GM19240 (cell line): ENCODE results near the gene CYGB.
"Not testable (repeated sequence)": the region's sequence is repeated elsewhere in the genome, so short reads cannot be mapped to it uniquely, and the experiment has no call there.

Source experiments
- DNase-seq: peaks from one replicate; pipeline ENCODE4 v3.0.0; 2011; ENCODE audit warnings: low spot score; ENCODE audit not compliant: insufficient read length

CYGB gene

DNA sequence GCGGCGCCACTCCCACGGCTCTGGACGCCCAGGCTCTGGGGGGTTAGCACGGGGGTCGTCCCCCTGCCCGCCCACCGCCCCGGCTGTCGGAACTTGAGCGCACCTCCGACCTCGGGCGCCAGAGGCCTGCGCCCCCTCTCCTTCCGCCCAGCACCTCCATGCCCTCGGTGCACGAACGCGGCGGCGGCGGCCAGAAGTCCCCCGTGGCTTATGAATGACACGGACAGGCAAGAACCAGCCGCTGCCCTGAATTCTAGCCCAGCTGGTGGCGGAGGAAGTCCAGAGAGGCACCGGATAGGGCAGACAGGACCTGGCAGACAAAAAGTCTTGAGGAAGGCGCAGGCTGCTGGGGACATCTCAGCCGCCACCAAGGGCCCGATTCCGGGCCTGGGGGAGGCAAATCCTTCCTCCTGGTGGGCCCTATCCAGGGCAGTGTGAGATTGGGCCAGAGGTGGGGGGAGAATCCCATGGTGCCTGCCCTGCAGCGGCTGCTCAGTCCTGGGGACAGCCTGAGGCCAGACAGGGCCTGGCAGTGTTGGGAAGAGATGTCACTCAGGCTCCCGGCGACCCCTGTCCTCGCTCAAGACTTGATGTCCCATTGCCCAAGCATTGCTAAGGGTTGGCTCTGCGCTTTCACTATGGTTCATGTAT lies 897 bp upstream of the CYGB start:
- no peak for DNase-seq

DNA sequence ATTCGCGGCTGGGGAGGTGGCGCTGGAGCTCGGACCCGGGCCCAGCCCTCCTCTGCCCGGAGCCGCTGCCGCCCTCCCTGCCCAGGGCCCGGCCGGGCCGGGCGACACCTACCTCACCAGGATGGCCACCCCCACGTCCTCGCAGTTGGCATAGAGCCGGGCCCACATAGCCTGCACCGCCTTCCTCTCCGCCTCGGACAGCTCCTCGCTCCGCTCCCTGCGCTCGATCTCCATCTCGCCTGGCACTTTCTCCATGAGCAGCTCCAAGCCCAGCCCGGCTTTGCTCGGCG lies 276 bp downstream of the CYGB start:
- DNase-seq, result no peak

GRCh38 chr17:76536511-76537287 lies 810 bp downstream of the CYGB start:
- DNase-seq, result no peak

DNA sequence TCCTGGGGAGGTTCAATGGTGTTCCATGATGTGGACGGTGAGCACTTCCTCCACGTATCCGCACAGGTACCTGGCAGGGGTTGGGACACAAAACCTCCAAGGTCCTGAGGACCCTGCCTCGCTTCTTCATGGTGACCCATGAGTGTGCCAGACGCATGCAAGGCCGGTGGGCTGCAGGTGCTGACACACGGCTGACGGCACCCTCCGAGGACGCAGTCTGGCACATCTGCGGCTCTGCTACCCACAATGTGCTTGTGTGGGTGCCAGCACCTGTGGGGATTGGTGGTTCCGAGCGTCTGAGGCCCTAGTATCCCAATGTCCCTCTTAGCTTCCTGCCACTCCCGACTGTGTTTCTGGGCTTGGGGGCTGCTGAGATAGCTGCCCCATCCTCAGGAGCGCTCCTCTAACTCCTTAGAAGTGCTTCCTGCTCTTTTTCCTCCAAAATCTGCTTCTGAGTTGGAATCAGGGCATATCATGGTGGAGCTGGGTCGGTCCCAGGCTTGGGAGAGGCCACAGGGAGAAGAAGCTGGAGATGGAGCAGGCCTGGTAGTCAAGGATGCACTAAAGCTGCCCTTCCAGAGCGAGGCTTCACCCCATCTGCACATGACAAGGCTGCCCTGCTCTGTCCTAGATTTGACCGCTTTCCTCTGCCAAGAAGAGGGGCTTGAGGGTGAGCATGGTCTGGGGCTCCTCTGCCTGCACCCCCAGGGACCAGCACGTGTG lies 1.6 kb downstream of the CYGB start:
- no peak for DNase-seq

GRCh38 chr17:76534831-76535732 lies 2.4 kb downstream of the CYGB start:
- DNase-seq, result no peak

DNA sequence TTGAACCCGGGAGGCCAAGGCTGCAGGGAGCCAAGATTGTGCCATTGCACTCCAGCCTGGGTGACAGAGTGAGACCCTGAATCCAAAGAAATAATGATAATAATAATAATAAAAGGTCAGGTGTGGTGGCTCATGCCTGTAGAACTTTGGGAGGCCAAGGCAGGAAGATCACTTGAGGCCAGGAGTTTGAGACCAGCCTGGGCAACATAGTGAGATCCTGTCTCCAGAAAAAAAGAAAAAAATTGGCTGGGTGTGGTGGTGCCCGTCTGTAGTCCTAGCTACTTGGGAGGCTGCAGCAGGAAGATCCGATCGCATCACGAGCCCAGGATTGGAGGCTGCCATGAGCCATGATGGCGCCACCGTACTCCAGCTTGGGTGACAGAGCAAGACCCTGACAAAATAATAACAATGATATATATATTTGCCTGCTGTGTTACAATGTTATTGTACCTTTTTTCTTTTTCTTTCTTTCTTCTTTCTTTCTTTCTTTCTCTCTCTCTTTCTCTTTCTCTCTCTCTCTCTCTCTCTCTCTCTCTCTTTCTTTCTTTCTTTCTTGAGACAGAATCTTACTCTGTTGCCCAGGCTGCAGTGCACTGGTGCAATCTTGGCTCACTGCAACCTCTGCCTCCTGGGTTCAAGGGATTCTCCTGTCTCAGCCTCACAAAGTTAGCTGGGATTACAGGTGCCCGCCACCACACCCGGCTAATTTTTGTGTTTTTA lies 3.7 kb downstream of the CYGB start:
- not testable (repeated sequence) for DNase-seq

DNA sequence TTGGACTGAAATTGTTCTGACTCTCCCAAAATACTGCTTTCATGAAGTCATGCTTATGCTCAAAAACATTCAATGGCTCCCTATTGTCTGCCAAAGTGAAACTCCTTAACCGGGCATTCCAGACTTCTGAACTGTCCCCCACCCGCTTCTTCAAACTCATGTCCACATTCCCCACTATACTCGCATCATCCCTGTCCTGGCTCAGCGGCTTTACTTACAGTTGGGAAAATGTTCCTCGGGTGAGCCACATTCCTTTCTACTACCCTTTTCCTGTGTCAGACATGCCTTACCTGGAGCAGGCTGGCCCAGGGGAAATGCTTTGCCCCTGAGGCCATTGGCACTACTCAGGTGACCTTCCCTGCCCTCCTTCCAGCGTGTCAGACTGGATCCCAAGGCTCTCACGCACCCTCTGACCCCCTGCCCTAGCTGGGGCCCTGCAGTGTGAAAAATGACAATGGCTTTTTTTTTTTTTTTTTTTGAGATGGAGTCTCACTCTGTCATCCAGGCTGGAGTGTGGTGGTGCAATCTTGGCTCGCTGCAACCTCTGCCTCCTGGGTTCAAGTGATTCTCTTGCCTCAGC lies 5.3 kb downstream of the CYGB start:
- DNase-seq, result no peak

DNA sequence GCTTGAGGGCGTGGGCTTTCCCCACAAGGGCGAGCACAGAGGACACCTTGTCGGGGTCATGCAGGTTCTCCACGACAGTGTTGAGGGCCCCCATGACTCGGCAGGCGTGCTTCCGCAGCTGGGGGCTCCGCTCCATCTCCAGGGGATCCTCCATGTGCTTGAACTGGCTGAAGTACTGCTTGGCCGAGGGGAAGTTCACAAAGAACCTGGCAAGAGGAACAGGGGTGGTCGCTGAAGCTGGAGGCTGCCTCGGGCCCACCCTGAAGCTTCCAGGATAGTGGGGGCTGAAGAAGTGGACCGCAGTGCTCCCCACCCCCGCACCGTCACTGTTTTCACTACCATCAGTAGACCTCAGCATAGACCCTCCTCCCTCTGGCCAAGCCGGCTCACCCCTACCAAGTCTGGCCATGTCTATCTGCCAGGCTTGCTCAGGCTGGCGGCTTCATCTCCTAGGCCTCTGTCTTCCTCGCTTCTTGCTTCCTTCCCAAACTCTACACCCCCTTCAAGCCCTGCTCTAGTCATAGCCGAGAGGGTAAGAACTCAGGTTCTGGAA lies 5.9 kb downstream of the CYGB start:
- no peak for DNase-seq

DNA sequence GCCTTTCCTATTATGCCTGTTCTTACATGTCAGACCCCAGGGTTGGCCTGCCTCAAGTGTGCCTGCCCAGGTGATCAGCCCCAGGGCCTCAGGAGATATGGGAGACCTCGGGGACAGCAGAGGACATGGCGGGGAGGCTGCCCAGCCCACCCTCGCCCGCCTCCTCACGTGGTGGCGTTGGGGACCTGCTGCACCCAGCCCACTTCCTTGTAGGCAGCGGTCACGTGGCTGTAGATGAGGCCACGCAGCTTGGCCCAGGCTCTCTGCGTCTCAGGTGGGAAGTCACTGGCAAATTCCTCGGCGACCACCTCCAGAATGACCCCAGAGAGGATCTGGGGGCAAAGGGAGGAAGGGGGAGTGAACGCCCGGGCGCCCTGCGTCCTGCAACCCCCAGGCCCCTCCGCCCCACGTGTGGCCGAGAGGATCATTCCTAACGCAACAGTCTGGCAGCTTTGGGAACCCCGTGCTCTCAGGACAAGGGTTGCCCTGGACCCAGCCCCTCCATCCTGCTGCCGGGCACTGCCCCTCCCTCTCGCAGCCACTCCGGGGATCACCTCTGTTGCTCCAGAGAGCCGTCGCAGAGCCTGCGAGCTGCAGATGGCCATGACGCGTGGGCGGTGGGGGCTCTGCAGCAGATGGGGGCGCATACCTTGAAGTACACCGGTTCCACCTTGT lies 6.6 kb downstream of the CYGB start:
- no peak for DNase-seq

- no peak for DNase-seq
Observed at GRCh38 chr17:76530095-76530723, 7.3 kb downstream of the CYGB start.

DNA sequence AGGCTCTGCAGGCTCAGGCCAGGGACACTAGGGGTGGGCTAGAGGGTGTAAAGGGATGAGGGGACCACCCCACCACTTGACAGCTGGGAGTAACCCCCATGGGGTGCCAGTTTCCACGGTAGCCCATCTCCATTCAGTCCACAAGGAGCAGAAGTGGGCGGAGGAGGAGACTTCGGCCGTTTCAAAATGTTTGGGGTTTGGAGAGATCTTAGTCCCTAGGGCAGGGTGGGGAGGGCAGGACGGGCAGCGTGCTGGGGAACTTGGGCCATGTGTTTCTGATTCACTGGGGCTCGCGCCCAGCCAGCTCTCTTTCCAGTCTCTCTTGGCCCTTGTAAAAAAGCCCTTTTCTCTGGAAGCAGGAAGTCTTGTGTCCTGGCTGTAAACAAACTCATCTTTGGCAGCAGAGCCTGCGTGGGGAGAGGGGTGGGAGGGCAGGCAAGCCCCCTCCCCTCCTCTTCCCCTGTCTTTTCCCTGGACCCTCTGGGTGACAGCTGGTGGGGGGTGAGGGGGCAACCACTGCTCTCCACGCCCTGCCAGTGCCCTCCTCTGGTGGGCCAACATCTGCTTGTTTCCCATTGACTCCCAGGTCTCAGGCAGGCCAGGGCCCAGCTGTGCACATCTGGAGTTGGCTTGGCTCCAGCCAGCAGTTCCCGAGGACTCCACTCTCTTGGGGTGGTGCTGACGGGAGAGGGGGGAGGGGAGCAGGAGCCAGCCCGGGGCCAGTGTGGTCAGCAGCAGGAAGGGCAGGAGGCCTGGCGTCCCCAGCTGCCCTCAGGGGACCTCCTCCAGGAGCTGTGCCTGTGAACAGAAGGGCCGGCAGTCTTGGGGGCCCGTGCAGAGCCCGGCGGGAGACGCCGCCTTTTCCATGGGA lies 8.1 kb downstream of the CYGB start:
- no peak for DNase-seq

- no peak for DNase-seq
Observed at GRCh38 chr17:76528528-76529223, 8.8 kb downstream of the CYGB start.

DNA sequence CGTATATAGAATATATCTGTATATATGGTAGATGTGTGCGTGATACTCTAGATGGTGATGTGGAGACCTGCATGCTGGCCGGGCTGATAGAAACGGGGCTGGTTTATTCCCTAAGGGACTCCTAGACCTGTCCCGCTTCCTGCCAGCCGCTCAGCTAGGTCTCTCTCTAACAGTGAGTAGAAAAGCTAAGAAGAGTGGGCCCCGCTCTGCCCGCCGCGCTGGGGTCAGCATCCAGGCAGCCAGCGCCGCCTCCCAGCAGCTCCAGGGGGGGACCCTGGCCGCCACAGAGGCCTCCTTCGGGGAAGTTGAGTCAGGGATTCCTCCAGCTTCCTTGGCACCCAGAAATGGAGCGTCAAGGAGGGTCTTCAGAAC lies 9.4 kb downstream of the CYGB start:
- no peak for DNase-seq

GRCh38 chr17:76527430-76528111 lies 9.9 kb downstream of the CYGB start:
- no peak for DNase-seq

DNA sequence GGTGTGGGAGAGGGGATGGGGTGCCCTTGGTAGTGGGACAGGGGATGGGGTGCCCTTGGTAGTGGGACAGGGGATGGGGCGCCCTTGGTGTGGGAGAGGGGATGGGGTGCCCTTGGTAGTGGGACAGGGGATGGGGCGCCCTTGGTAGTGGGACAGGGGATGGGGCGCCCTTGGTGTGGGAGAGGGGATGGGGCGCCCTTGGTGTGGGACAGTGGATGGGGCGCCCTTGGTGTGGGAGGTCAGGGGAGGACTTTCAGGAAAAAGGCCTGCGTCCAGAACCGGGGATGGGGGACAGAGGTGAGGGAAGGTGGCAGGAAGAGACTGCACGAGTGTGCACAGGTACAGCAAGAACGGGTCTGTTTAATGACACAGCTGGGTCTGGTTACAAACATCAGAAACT lies 10.5 kb downstream of the CYGB start:
- DNase-seq, result not testable (repeated sequence)

DNA sequence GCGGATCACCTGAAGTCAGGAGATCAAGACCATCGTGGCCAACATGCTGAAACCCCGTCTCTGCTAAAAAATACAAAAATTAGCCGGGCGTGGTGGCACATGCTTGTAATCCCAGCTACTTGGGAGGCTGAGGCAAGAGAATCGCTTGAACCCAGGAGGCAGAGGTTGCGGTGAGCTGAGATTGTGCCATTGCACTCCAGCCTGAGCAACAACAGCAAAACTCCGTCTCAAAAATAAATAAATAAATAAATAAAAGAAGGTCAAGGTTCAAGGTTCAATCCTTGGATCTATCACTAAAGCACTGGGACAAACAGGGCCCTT lies 12.0 kb downstream of the CYGB start:
- DNase-seq, result not testable (repeated sequence)
